HG02970 (cell line): ENCODE data around the gene RNF187.

Experiments used
- ATAC-seq: cut with Tn5 transposase; IDR thresholded peaks from one replicate; pipeline ENCODE4 v1.9.1; 2021; ENCODE audit warnings: mild to moderate bottlenecking, moderate library complexity, moderate number of reproducible peaks; ENCODE audit not compliant: unreplicated experiment, low FRiP score

The RNF187 gene

DNA sequence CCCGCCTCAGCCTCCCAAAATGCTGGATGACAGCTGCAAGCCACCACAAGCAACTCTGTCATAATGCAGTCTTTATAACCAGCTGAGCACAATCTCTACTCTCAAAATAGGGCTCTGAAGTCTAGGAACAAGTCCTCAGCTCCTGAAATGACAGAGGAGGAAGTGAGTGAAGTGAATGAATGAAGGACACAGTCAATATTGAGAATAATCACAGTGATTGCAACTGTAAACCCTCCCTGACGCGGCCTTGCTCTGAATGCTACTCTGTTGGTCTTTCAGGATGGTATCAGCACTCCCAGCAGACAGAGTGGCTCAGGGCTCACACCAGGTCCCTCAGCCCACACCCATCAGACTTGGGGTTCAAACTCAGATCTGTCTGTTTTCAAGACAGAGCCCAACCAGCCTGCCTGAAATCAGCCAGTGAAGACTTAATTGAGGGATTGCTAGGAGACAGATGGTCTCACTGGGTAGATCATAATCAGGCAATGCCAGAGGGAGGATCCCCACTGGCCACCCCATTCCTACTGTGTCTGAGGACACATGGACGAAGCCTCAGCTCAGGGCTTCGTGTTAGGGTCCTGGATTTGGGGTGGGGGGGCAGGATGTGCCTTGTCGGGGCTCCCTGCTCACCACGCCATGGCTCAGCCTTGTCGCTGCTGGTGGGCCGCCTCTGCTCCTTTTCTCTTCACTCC lies 20.9 kb downstream of the RNF187 start:
- no peak for ATAC-seq

DNA sequence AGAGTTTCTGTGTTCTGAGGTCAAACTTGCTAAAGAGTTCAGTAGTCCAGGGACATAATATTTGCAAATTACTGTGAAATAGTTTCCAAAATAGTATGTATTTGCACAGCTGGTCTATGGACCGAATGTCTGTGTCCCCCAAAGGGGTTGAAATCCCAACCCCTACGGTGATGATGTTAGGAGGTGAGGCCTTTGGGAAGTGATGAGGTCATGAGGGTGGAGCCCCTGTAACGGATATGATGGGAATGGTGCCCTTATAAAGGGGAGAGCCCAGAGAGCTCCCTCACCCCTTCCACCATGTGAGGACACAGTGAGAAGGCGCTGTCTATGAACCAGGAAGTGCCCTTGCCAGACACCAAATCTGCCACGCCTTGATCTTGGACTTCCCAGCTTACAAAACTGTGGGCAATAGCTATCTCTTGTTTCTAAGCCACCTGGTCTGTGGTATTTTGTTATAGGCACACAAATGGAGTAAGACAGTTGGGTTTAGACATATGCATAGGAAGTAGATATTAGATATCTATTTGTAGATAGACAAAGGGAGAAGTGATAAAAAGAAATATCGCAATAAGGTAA lies 21.7 kb downstream of the RNF187 start:
- no peak for ATAC-seq

DNA sequence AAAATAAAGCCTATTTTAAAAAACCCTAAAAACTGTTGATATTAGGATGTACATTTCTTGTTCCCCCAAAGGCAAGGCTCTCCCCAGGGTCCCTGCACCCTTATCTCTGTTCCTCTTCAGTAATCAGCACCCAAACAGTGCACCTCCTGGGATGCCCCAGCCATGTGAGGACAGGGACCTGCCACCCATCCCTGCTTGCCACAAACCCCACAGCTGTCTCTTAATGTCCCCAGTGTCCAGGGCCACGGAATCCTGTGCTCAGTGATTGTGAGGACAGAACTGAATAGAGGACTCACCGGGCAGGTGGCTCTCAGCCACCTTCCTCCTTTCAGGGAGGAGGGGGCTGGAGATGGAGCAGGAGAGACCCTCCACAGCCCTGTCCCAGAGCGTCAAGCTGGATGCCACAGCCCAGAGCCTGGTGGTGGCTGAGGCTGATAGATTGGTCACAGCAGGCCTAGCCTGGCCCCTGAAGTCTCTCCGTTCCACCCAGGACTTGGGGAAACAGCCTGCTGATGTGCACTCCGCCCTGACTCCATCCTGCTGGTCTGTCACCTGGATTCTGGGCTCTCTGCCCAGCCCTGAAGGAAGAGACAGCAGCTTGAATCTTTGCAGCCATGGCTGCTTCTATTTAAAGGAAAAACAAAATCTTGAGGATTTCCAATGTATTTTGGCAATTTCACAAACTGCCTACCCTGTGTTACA lies 23.1 kb downstream of the RNF187 start:
- ATAC-seq = no peak

DNA sequence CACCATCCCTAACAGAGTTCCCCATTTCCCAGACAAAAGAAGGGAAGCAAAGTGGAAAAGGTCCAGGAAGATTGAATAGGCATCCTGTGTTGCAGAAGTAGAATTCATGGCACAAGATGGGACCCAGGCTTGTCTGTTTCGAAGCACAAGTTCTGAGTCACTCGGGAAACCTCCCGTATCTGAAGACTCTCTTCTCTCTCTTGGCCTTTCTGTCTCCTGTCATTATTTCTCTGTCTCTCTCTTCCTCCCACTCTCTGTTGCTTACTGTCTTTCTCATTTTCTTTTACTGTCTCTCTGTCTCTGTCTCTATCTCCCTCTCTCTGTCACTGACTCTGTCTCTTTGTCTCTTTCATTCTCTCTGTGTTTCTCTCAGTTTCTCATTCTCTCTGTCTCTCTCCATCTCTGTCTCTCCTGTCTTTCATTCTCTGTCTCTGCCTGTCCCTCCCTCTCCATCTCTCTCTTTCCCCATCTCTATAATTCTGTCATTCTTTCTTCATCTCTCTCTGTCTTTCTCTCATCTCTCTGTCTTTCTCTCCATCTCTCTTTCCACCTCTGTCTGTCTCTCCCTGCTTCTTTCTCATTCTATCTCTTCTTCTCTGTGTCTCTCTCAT lies 23.7 kb downstream of the RNF187 start:
- ATAC-seq = no peak

DNA sequence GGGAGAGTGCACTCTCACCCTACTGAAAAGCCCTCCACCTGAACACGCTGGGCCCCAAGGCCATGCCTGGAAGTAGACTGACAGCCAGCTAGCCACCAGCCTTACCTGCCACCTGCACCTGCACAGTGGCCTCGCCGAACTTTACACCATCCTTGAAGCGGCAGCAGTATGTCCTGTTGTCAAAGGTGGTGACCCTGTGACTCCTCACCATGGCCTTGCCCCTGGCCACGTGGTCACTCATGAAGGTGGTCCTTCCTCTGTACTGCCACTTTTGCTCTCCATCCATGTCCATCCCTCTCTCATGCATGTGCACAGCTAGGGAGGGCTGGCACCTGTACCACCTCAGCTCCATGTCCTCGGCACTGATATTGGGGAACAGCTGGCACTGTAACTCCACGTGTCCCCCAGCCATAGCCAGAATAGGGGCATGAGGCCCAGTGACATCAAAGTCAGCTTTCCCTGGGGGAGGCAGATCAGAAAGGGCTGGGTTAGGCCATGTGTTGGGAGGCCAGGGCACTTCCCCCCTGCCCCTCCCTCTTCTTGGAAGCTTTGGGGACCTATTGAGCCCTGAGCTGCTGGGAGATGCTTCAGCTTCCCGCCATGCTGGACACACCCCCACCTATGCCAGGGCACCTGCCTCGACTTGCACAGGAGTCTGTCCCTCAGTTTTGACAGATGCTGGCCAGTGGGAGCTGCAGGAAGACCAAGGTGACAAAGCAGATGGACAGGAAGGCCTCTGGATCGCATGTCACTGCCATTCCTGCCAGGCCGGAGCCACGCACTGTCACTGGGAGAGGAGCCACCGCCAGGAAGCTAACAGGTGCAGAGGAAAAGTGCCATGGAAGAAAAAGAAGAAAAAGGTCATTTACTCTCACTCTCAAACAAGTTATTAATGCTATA lies 24.6 kb downstream of the RNF187 start:
- ATAC-seq = no peak

DNA sequence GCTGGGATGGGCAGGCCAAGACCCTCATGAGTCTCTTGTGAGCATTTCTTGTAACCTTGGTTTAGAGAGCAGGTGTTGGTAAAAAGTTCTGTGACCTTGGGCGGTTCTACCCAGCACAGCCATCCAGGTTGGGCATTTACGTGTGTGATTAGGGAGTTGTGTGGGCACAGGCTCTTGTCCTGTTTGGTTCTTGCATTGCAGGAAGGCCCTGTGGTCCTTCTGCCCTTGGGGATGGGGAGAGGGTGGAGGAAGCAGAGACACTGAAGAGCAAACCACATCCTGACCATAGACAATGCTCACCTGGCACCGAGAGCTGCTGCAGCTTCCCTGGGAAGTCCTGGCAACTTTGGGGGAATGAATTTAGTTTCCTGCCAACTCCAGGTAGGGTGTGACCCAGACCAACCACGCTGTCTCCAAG lies 25.6 kb downstream of the RNF187 start:
- ATAC-seq = no peak

DNA sequence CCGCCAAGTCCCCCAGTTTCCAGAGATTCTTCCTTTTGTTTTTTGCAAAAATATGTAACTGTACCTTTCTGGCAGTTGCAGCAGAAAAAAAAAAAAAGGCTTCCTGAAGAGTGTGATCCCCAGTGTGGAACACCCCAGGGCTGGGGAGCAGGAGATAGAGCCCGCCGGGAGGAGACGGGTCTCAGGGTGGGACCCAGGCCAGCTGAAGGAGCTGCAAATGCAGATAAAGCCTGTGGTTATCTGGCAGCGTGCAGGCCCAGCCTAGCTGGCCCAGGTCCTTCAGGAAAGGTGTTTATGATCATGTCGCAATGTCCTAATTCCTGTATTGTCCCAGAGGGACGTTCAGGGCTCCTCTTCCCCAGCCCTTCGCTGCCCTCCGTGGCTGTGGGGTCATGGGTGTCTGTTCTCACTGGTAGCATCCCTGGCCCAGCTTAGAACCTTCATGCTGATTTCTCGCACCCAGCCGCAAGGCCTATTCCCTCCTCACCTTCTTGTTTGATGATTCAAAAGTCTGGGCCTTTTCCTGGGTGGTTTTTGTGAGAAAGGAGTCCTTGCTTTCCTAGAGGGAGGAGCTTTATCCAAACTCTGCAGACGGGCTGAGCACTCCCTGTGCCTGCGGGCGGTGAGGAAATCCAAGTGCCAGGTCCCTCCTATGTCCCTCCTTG lies 26.2 kb downstream of the RNF187 start:
- no peak for ATAC-seq

DNA sequence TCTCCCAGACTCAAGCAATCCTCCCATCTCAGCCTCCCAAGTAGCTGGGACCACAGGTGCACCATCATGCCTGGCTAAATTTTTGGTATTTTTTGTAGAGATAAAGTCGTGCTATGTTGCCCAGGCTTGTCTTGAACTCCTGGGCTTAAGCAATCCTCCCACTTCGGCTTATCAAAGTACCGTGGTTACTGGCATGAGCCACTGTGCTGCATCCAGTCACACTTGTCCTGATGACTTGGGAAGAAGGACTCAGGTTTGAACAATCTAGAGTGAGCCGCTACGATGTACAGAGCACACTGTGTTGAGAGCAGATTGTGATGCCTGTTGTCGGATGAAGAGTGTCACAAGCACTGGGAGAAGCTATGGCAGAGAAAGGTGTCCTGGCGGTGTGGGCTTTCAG lies 27.2 kb downstream of the RNF187 start:
- no peak for ATAC-seq

DNA sequence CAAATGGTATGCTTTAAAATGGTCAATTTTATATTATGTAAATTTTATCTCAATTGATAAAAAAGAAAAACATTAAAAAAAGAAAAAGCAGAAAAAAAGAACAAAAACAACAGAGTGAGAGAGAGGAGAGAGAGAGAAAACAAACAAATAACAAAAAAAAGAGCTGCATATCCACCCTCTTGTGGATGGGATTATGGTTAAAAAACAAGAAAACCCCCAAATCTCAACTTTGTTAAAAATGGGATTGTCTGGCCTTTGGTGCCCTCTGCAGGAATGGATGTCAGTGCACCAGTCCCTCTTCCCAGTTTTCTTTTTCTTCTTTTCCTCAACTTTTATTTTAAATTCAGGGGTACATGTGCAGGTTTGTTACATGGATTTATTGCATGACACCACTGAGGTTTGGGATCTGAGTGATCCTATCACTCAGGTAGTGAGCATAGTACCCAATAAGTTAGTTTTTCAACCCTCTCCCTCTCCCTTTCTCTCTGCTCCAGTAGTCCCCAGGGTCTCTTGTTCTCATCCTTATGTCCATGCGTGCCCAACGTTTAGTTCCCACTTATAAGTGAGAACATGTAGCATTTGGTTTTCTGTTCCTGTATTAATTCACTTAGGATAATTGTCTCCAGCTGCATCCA lies 28.1 kb downstream of the RNF187 start:
- no peak for ATAC-seq

DNA sequence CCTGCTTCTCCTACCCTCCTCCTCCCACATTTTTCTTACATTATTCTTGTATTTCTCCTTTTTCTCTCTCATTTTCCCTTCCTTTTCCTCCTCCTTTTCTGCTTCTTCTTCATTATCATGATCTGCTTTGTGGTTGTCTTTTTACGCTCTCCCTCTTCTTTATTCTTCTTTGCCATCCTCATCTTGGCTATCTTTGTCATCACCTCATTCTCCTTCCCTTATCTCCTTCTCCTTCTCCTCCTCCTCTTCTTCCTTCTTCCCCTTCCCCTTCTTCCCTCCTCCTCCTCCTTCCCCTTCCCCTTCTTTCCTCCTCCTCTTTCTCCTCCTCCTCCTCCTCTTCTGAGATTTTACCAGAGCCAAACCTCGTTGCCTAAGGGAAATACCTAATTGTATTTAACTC lies 30.5 kb downstream of the RNF187 start:
- no peak for ATAC-seq

DNA sequence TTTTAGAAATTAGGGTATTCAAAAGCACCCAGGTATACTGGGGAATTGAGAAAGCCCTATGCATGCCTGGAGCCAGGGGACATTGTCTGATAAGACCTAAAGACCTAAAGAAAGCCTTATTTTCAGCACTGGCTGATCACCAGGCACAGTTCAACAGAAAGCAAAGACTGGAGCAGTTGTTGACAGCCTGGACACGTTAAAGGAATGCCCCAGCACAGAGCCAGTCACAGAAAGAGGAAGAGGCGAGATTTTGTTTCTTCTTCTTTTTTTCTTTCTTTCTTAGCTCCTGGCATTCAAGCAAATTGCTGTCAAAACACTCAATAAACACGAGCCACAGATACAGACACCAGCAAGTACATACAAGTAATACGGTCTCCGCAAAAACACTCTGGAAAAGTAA lies 40.4 kb downstream of the RNF187 start:
- ATAC-seq = no peak

DNA sequence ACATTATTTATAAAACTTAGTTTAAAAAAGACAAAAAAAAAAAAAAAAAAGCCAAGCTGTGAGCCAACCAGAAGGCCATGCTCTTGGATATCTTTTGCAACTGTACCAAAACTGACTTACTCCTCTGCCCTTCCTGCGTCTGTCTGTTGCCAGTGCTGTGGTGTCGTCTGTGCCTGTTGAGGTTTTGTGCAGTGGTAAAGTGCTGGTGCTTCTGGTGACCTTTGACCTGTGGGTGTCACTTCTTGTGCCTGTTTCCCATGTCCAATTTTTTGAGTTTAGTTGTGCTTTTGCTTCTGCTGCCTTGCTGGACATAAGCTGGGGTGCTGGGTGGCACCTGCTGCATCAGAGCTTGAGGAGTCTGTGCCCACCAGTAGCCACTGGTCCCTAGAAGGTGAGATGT lies 41.4 kb downstream of the RNF187 start:
- no peak for ATAC-seq

DNA sequence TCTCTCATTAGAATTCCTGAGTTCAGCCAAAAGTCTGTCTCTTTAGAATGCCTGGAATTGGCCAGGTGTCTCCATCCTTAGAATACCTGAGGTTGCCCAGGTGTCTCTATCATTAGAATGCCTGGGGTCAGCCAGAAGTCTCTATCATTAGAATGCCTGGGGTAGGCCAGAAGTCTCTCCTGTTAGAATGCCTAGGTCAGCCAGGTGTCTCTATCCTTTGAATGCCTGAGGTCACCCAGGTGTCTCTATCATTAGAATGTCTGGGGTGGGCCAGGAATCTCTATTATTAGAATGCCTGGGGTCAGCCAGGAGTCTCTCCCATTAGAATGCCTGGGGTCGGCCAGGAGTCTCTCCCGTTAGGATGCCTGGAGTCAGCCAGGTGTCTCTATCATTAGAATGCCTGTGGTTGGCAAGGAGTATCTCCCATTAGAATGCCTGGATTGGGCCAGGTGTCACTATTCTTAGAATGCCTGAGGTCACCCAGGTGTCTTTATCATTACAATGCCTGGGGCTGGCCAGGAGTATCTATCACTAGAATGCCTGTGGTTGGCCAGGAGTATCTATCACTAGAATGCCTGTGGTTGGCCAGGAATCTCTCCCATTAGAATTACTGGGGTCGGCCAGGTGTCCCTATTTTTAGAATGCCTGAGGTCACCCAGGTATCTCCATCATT lies 43.0 kb downstream of the RNF187 start:
- no peak for ATAC-seq

DNA sequence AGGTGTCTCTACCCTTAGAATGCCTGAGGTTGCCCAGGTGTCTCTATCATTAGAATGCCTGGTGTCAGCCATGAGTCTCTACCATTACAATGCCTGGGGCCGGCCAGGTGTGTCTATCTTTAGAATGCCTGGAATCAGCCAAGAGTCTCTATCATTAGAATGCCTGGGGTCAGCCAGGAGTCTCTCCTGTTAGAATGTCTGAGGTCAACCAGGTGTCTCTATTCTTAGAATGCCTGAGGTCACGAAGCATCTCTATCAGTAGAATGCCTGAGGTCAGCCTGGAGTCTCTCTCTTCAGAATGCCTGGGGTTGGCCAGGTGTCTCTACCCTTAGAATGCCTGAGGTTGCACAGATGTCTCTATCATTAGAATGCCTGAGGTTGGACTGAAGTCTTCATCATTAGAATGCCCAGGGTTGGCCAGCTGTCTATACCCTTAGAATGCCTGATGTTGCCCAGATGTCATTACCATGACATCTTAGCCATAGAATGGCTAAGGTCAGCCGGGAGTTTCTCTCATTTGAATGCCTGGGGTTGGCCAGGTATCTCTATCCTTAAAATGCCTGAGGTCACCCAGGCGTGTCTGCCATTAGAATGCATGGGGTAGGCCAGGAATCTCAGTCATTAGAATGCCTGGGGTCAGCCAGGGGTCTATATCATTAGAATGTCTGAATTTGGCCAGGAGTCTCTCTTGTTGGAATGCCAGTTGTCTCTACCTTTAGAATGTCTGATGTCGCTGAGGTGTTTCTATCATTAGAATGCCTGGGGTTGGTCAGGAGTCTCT lies 44.0 kb downstream of the RNF187 start:
- no peak for ATAC-seq

DNA sequence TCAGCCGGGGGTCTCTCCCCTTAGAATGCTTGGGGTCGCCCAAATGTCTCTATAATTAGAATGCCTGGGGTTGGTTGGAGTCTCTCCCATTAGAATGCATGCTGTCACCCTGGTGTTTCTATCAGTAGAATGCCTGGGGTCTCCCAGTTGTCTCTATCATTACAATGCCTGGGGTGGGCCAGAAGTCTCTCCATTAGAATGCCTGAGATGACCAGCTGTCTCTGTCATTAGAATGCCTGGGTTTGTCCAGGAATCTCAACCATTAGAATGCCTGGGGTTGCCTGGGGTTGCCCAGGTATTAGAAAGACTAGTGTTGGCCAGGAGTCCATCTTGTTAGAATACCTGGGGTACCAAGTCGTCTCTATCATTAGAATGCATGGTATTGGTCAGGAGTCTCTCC lies 51.6 kb downstream of the RNF187 start:
- no peak for ATAC-seq

DNA sequence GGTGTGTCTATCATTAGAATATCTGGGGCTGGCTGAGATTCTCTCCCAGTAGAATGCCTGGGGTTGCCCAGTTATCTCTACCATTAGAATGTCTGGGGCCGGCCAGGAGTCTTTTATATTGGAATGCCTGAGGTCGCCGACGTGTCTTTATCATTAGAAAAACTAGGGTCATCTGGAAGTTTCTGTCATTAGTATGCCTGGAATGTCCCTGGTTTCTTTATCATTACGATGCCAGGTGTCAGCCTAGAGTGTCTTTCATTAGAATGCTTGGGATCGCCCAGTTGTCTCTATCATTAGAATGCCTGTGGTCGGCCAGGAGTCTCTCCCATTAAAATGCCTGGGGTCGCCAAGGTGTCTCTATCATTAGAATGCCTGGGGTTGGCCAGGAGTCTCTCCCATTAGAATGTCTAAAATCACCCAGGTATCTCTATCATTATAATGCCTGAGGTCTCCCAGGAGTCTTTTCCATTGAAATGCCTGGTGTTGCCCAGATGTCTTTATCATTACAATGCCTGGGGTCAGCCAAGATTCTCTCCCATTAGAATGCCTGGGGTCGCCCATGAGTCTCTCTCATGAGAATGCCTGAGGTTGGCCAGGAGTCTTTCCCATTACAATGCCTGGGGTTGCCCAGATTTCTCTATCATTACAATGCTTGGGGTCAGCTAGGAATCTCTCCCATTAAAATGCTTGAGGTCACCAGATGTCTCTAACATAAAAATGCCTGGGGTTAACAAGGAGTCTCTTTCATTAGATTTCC lies 53.2 kb downstream of the RNF187 start:
- ATAC-seq = no peak

DNA sequence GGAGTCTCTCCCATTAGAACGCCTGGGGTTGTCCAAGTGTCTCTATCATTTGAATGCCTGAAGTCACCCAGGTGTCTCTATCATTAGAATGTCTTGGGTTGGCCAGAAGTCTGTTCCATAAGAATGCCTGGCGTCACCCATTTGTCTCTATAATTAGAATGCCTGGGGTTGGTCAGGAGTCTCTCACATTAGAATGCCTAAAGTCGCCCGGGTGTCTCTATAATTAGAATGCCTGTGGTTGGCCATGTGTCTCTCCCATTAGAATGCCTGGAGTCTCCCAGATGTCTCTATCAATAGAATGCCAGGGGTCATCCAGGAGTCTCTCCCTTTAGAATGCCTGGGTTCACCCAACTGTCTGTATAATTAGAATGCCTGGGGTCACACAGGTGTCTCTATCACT lies 54.5 kb downstream of the RNF187 start:
- ATAC-seq = no peak

DNA sequence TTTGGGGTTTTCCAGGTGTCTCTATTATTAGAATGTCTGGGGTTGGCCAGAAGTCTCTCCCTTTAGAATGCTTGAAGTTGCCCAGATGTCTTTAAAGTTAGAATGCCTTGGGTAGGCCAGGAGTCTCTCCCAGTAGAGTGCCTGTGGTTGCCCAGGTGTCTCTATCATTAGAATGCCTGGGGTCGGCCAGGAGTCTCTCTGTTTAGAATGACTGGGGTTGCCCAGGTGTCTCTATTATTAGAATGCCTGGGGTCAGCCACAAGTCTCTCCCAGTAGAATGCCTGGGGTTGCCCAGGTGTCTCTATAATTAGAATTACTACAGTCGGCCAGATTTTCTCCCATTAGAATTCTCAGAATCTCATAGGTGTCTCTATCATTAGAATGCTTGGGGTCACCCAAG lies 55.2 kb downstream of the RNF187 start:
- no peak for ATAC-seq
